MM.1S (cell line): ENCODE data around the gene ITGA2.

ENCODE experiments used
- DNase-seq: peaks from one replicate; pipeline ENCODE4 v3.0.0-alpha.2; 2015
- H2AFZ ChIP-seq: fragments of 300-600 bp; sonication (generic); 2 replicates; pipeline ENCODE4 v1.6.0; 2016; ENCODE audit warnings: antibody characterized with exemption, low read length
- H3F3A ChIP-seq: fragments of 300-600 bp; sonication (generic); 2 replicates; pipeline ENCODE4 v1.6.1; 2016; ENCODE audit warnings: mild to moderate bottlenecking, antibody characterized with exemption, low read length, moderate library complexity, mixed read lengths; ENCODE audit not compliant: insufficient read depth
- H3K27ac ChIP-seq: fragments of 300-600 bp; sonication (generic); 2 replicates; pipeline ENCODE4 v1.5.1; 2016; ENCODE audit warnings: mild to moderate bottlenecking, low read length
- H3K27me3 ChIP-seq: fragments of 300-600 bp; sonication (generic); replicated peaks from 2 replicates; pipeline ENCODE4 v1.6.0; 2016; ENCODE audit warnings: low read length; ENCODE audit not compliant: insufficient read depth
- H3K36me3 ChIP-seq: fragments of 300-600 bp; sonication (generic); replicated peaks from 2 replicates; pipeline ENCODE4 v1.6.1; 2016; ENCODE audit warnings: mild to moderate bottlenecking, low read length, mixed read lengths; ENCODE audit not compliant: insufficient read depth
- H3K4me1 ChIP-seq: fragments of 300-600 bp; sonication (generic); 2 replicates; pipeline ENCODE4 v1.6.1; 2016; ENCODE audit warnings: low read length, mixed read lengths
- H3K4me2 ChIP-seq: fragments of 300-600 bp; sonication (generic); 2 replicates; pipeline ENCODE4 v1.6.0; 2016; ENCODE audit warnings: low read depth, low read length
- H3K4me3 ChIP-seq: fragments of 300-600 bp; sonication (generic); 2 replicates; pipeline ENCODE4 v1.5.1; 2016; ENCODE audit warnings: low read length, mixed read lengths
- H3K79me2 ChIP-seq: fragments of 300-600 bp; sonication (generic); 2 replicates; pipeline ENCODE4 v1.6.1; 2016; ENCODE audit warnings: mixed run types, low read length, mixed read lengths
- H3K9ac ChIP-seq: fragments of 300-600 bp; sonication (generic); 2 replicates; pipeline ENCODE4 v1.6.1; 2016; ENCODE audit warnings: low read length, mixed read lengths
- H3K9me2 ChIP-seq: fragments of 300-600 bp; sonication (generic); replicated peaks from 2 replicates; pipeline ENCODE4 v1.6.1; 2016; ENCODE audit warnings: mild to moderate bottlenecking, low read length, mixed read lengths; ENCODE audit not compliant: insufficient read depth
- H3K9me3 ChIP-seq: fragments of 300-600 bp; sonication (generic); replicated peaks from 2 replicates; pipeline ENCODE4 v1.6.1; 2016; ENCODE audit warnings: mild to moderate bottlenecking, low read length, mixed read lengths; ENCODE audit not compliant: insufficient read depth
- H4K20me1 ChIP-seq: fragments of 300-600 bp; sonication (generic); 2 replicates; pipeline ENCODE4 v1.6.1; 2016; ENCODE audit warnings: mild to moderate bottlenecking, low read length, moderate library complexity, mixed read lengths; ENCODE audit not compliant: insufficient read depth
- CTCF ChIP-seq: fragments of 300-600 bp; sonication (generic); IDR thresholded peaks from 2 replicates; pipeline ENCODE4 v1.5.1; 2016; ENCODE audit warnings: antibody characterized with exemption, low read length, mixed read lengths
- EZH2 ChIP-seq: fragments of 300-600 bp; sonication (generic); optimal IDR thresholded peaks from 2 replicates; pipeline ENCODE3; 2017; ENCODE audit warnings: low read depth, mild to moderate bottlenecking, antibody characterized with exemption, low read length, mixed read lengths
- EZH2phosphoT487 ChIP-seq: fragments of 300-600 bp; sonication (generic); IDR thresholded peaks from 2 replicates; pipeline ENCODE4 v1.6.1; 2018; ENCODE audit warnings: antibody characterized with exemption, low read length

Gene ITGA2

GRCh38 chr5:52998552-52999313 is 9.6 kb downstream of the ITGA2 start:
- TF ChIP-seq EZH2 = no peak
- no peak for TF ChIP-seq CTCF
- no peak for TF ChIP-seq EZH2phosphoT487
- no peaks in the 10 kb centered on the region for H3K9me2 ChIP-seq
- no peak overlapping the region for H3K4me2 ChIP-seq
- no peaks in the 10 kb centered on the region for H3K36me3 ChIP-seq
- no peaks in the 10 kb centered on the region for H3K79me2 ChIP-seq
- H3K4me3 ChIP-seq = no peak overlapping the region
- no peaks in the 10 kb centered on the region for H4K20me1 ChIP-seq
- no peaks in the 10 kb centered on the region for H3F3A ChIP-seq
- H3K9me3 ChIP-seq = no peaks in the 10 kb centered on the region
- H3K27ac ChIP-seq = no peak overlapping the region
- H3K4me1 ChIP-seq = no peaks in the 10 kb centered on the region
- no peaks in the 10 kb centered on the region for H3K27me3 ChIP-seq
- H3K9ac ChIP-seq = no peak overlapping the region
- no peak for DNase-seq
- H2AFZ ChIP-seq = no peak overlapping the region

GRCh38 chr5:52999344-52999949 is 10.3 kb downstream of the ITGA2 start:
- H4K20me1 ChIP-seq = no peaks in the 10 kb centered on the region
- H3K4me2 ChIP-seq = no peak overlapping the region
- H2AFZ ChIP-seq = no peak overlapping the region
- no peaks in the 10 kb centered on the region for H3K79me2 ChIP-seq
- H3K4me3 ChIP-seq = no peak overlapping the region
- no peak for DNase-seq
- no peaks in the 10 kb centered on the region for H3K4me1 ChIP-seq
- TF ChIP-seq EZH2phosphoT487 = no peak
- no peak for TF ChIP-seq CTCF
- TF ChIP-seq EZH2 = no peak
- no peaks in the 10 kb centered on the region for H3K9me3 ChIP-seq
- H3K27ac ChIP-seq = no peak overlapping the region
- H3K27me3 ChIP-seq = no peaks in the 10 kb centered on the region
- H3K36me3 ChIP-seq = no peaks in the 10 kb centered on the region
- H3F3A ChIP-seq = no peaks in the 10 kb centered on the region
- no peaks in the 10 kb centered on the region for H3K9me2 ChIP-seq
- H3K9ac ChIP-seq = no peak overlapping the region

DNA sequence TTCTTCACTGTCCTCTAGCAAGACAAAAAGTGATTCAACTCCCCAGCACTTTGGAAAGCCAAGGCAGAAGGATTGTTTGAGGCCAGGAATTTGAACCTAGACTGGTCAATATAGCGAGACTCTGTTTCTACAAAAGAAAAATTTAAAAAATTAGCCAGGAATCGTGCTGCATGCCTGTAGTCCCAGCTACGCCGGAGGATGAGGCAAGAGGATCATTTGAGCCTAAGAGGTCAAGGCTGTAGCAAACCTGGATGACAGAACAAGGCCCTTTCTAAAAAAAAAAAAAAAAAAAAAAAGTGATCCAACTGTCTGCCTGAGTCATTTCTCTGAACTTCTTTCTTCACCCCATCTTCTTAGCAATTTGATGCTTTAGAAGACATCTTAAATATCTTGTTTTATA is 12.4 kb downstream of the ITGA2 start:
- Histone ChIP-seq H3K27me3 (no peaks in the 10 kb centered on the region), H3K4me1 (no peaks in the 10 kb centered on the region), H3K4me3 (no peak overlapping the region), H4K20me1 (no peaks in the 10 kb centered on the region), H3K4me2 (no peak overlapping the region), H2AFZ (no peak overlapping the region), H3K27ac (no peak overlapping the region), H3F3A (no peaks in the 10 kb centered on the region), H3K9me3 (no peaks in the 10 kb centered on the region), H3K9ac (no peak overlapping the region), H3K79me2 (no peaks in the 10 kb centered on the region), H3K9me2 (no peaks in the 10 kb centered on the region), H3K36me3 (no peaks in the 10 kb centered on the region)
- TF ChIP-seq CTCF (no peak), EZH2 (no peak), EZH2phosphoT487 (no peak)
- DNase-seq = no peak
